SH-SY5Y (cell line): ENCODE measurements around the gene CRACDL.

Source experiments
- GATA2 ChIP-seq: IDR thresholded peaks from 2 replicates; pipeline ENCODE4 v1.6.1; 2011; ENCODE audit warnings: mild to moderate bottlenecking, low read depth, low read length
- GATA3 ChIP-seq: IDR thresholded peaks from 2 replicates; pipeline ENCODE4 v1.6.1; 2011; ENCODE audit warnings: low read depth, mild to moderate bottlenecking, low read length, moderate library complexity

- TF ChIP-seq GATA2, result no peak
- no peak for TF ChIP-seq GATA3
These were observed 60.8 kb downstream of the CRACDL start for GRCh38 chr2:98875081-98875728.
